Kidney (tissue), 14 donors: ENCODE measurements around the gene RAB29. TPM values are rescaled to one million over a fixed set of nuclear protein-coding genes. Genes with fewer than 3 reads are reported as not detected.

Experiments used
- DNase-seq, 5 donors: peaks; one replicate each; pipeline ENCODE4 v3.0.0-alpha.2; 2013 to 2020
- FAIRE-seq: peaks from 2 replicates; lab custom pipeline; 2012; peaks lifted over from hg19 to GRCh38; lab: Jason Lieb, UNC
- H3K27ac ChIP-seq, 2 donors: one replicate each; pipeline ENCODE4 v1.7.0; 2013; ENCODE audit warnings: low read depth in 2 of 2, low read length in 2 of 2, inconsistent platforms in 1 of 2
- H3K27me3 ChIP-seq: one replicate; pipeline ENCODE4 v1.7.1; 2013; ENCODE audit warnings: low read length, inconsistent platforms; ENCODE audit not compliant: control insufficient read depth, insufficient read depth
- H3K36me3 ChIP-seq, 3 donors: one replicate each; pipeline versions ENCODE4 v1.7.0 to v1.7.1; 2013; ENCODE audit warnings: low read length in 3 of 3, control low read depth in 1 of 3, inconsistent platforms in 1 of 3; ENCODE audit not compliant: insufficient read depth in 3 of 3, control insufficient read depth in 2 of 3
- H3K4me1 ChIP-seq, 3 donors: one replicate each; pipeline versions ENCODE4 v1.7.0 to v1.7.1; 2013; ENCODE audit warnings: low read length in 3 of 3, inconsistent platforms in 1 of 3, low read depth in 1 of 3; ENCODE audit not compliant: control insufficient read depth in 2 of 3, insufficient read depth in 2 of 3
- H3K4me3 ChIP-seq, 3 donors: one replicate each; pipeline versions ENCODE4 v1.7.0 to v1.8.1; 2013; ENCODE audit warnings: low read length in 3 of 3, control low read depth in 1 of 3, inconsistent platforms in 1 of 3
- H3K9ac ChIP-seq, 3 donors: one replicate each; pipeline versions ENCODE4 v1.7.0 to v1.7.1; 2013; ENCODE audit warnings: low read length in 3 of 3, control low read depth in 1 of 3, inconsistent platforms in 1 of 3
- H3K9me3 ChIP-seq, 3 donors: one replicate each; pipeline versions ENCODE4 v1.7.0 to v1.7.1; 2013; ENCODE audit warnings: low read length in 3 of 3, control low read depth in 1 of 3, inconsistent platforms in 1 of 3; ENCODE audit not compliant: control insufficient read depth in 2 of 3, insufficient read depth in 1 of 3
- intact Hi-C: fragments of 100-400 bp; cut with DNase I; formaldehyde crosslinking; loops from one replicate; pipeline ENCODE4 v1.11.1; 2022
- polyA plus RNA-seq: library from polyadenylated mRNA; stranded (reverse); fragments of 350-450 nt; fragmentation: Illumina TruSeq; extraction: RNeasy Lipid Tissue Mini Kit (QIAGEN cat#74804); gene quantifications from one replicate; pipeline ENCODE4 v1.2.3, GENCODE V29; 2014; ENCODE audit warnings: low read depth, low replicate concordance; ENCODE audit not compliant: insufficient read depth
- total RNA-seq: library from RNA; stranded (reverse); fragmentation: NEBNext Ultra II Directional; extraction: Animal tissue kit (Norgen Biotek cat#: 25700); gene quantifications from one replicate; pipeline ENCODE4 v1.2.1, GENCODE V29; 2021
- TF ChIP-seq, protein P1 (sequence below): IDR thresholded peaks from 3 replicates; pipeline ENCODE4 v1.5.1; 2012; ENCODE audit warnings: mild to moderate bottlenecking, moderate library complexity, borderline replicate concordance; ENCODE audit not compliant: insufficient read depth; ENCODE audit errors: extremely low read depth
- donor health status: control.
- donor health status: control.
- donor health status: control.
- donor health status: control.
- donor health status: control.
- donor health status: DM: yes; HTN: yes; CAD: no.
- donor health status: Normal renal cell carcinoma (clear cell type).

Gene RAB29
- total and polyA plus RNA-seq, 2 donors from 2014 or later = 25.9 to 52.4 TPM

DNA sequence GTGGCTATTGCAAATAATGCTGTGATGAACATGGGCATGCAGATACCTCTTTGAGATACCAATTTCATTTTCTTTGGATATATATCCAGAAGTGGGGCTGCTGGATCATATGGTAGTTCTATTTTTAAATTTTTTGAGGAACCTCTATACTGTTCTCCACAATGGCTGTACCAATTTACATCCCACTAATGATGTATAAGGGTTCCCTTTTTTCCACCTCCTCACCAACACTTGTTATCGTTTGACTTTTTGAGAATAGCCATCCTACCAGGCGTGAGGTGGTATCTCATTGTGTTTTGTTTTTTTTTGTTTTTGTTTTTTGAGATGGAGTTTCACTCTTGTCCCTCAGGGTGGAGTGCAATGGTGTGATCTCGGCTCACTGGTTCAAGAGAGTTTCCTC is 18.7 kb downstream of the RAB29 start:
- H3K9ac ChIP-seq = no peak overlapping the region
- intact Hi-C loops = no loop called here
- no peak for DNase-seq
- no peaks in the 10 kb centered on the region for H3K27me3 ChIP-seq
- FAIRE-seq = no peak
- no peaks in the 10 kb centered on the region for H3K4me1 ChIP-seq
- H3K4me3 ChIP-seq = no peak overlapping the region
- no peaks in the 10 kb centered on the region for H3K36me3 ChIP-seq
- TF ChIP-seq, protein P1, sequence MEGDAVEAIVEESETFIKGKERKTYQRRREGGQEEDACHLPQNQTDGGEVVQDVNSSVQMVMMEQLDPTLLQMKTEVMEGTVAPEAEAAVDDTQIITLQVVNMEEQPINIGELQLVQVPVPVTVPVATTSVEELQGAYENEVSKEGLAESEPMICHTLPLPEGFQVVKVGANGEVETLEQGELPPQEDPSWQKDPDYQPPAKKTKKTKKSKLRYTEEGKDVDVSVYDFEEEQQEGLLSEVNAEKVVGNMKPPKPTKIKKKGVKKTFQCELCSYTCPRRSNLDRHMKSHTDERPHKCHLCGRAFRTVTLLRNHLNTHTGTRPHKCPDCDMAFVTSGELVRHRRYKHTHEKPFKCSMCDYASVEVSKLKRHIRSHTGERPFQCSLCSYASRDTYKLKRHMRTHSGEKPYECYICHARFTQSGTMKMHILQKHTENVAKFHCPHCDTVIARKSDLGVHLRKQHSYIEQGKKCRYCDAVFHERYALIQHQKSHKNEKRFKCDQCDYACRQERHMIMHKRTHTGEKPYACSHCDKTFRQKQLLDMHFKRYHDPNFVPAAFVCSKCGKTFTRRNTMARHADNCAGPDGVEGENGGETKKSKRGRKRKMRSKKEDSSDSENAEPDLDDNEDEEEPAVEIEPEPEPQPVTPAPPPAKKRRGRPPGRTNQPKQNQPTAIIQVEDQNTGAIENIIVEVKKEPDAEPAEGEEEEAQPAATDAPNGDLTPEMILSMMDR = no peak
- H3K9me3 ChIP-seq = no peaks in the 10 kb centered on the region
- no peak overlapping the region for H3K27ac ChIP-seq

DNA sequence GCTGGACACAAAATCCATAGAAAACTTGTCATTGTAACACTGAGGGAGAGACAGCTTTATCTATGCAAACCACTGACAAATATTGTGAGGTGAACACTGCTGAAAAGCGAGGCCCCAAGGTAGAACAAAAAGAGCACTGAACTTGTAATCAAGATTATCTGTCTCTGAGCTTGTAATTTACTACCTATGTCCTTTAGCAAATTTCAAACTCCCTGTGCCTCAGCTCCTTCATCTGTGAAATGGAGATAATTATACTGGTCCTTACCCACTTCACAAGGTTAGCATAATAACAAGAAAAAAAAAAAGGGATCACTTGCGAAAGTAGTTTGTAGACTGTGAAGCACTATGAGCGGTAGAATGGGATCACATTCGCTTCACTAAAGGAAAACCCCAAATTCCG is 20.4 kb downstream of the RAB29 start:
- Histone ChIP-seq H3K36me3 (no peaks in the 10 kb centered on the region), H3K9me3 (no peaks in the 10 kb centered on the region), H3K4me3 (no peak overlapping the region), H3K4me1 (no peaks in the 10 kb centered on the region), H3K9ac (no peak overlapping the region), H3K27ac (no peak overlapping the region), H3K27me3 (no peaks in the 10 kb centered on the region)
- FAIRE-seq = no peak
- no peak for DNase-seq
- intact Hi-C loops = no loop called here
- TF ChIP-seq, protein P1 = no peak

DNA sequence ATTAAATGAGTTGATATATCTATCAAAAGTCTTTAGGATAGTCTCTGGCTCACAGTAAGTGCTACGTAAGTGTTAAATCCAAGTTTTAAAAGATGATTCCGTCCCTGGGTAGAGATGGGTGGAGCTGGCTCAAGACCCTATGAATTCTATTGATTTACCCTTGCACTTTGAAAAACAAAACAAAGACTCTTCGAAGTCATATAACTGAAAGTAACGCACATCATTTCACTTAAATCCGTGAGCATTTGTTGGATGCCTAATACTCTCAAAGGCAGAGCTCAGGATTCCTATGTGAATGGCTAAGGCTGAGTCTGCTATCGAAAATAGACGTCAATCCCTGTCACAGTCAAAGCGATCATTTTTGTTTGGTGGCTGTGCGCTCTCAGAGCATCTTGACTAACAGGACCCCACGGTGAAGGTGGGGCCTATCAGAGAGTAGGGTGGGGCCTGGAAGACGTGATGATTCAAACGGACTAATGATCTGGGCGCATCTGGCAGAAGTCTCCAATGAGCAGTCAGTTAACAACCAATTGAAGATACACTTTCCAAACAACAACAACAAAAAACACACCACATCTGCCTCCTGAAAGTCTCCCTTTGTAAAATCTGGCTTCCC is 24.1 kb downstream of the RAB29 start:
- no peaks in the 10 kb centered on the region for H3K27me3 ChIP-seq
- DNase-seq (peak in 1 of 5 donors; percentile 47), FAIRE-seq (no peak)
- H3K4me1 ChIP-seq = peaks cover 0 to 8% (median 0%) of the 10 kb centered on the region in 3 donors
- no peaks in the 10 kb centered on the region for H3K36me3 ChIP-seq
- intact Hi-C loops = no loop called here
- no peaks in the 10 kb centered on the region for H3K9me3 ChIP-seq
- H3K9ac ChIP-seq = no peak overlapping the region
- peak overlapping the region in 1 of 3 donors; percentile 80 for H3K4me3 ChIP-seq
- no peak overlapping the region for H3K27ac ChIP-seq
- TF ChIP-seq, protein P1 = no peak
